Measurements from ENCODE around the gene RAD21L1.

The RAD21L1 gene

DNA sequence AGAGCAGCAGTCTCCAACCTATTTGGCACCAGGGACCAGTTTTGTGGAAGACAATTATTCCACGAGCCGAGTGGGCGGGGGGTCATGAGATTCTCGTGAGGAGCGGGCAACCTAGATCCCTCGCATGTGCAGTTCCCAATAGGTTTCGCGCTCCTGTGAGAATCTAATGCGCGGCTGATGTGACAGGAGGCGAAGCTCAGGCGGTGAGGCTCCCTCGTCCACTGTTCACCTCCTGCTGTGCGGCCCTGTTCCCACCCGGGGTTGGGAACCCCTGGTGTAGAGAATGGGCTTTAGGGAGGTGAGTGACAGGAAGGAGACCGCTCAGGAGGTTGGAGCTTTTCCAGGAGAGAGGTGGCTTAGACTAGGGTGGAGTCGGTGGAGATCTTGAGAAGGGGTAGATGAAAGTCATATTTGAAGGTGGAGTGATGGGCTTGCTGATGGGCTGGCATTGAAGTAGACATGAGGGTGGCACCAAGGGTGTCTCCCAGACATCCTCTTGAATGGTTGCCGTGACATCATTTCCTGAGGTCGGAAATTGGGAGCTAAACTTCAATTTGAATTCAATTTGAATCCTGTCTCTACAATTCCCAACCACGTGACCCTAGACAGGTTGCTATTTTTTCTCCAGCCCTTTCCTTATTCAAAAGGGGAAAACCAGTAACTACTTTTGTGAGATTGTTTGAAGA, 1.5 kb upstream of the RAD21L1 start:
- H3K4me2 ChIP-seq: no peak overlapping the region
- H2AFZ ChIP-seq (ENCODE audit: low read depth): no peak overlapping the region
- H3K4me3 ChIP-seq (IDR thresholded peaks at IDR 0.05; ENCODE audit: insufficient read depth, low read depth, low read length): no peak overlapping the region
- H3K27me3 ChIP-seq (ENCODE audit: insufficient read depth, low read depth): no peaks in the 10 kb centered on the region
- no peak overlapping the region for H3K27ac ChIP-seq
- no peaks in the 10 kb centered on the region for H3K36me3 ChIP-seq (ENCODE audit: insufficient read depth)
- H3K79me2 ChIP-seq (ENCODE audit: insufficient read depth, low read depth): no peaks in the 10 kb centered on the region
- H3K9ac ChIP-seq: no peak overlapping the region
- no peaks in the 10 kb centered on the region for H4K20me1 ChIP-seq (ENCODE audit: insufficient read depth)
- H3K4me1 ChIP-seq (ENCODE audit: low read depth, poor library complexity, severe bottlenecking): peaks cover 2% of the 10 kb centered on the region
- TF ChIP-seq, protein P1, sequence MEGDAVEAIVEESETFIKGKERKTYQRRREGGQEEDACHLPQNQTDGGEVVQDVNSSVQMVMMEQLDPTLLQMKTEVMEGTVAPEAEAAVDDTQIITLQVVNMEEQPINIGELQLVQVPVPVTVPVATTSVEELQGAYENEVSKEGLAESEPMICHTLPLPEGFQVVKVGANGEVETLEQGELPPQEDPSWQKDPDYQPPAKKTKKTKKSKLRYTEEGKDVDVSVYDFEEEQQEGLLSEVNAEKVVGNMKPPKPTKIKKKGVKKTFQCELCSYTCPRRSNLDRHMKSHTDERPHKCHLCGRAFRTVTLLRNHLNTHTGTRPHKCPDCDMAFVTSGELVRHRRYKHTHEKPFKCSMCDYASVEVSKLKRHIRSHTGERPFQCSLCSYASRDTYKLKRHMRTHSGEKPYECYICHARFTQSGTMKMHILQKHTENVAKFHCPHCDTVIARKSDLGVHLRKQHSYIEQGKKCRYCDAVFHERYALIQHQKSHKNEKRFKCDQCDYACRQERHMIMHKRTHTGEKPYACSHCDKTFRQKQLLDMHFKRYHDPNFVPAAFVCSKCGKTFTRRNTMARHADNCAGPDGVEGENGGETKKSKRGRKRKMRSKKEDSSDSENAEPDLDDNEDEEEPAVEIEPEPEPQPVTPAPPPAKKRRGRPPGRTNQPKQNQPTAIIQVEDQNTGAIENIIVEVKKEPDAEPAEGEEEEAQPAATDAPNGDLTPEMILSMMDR (conservative IDR thresholded peaks at IDR 0.05; ENCODE audit: low read depth, low read length): no peak

DNA sequence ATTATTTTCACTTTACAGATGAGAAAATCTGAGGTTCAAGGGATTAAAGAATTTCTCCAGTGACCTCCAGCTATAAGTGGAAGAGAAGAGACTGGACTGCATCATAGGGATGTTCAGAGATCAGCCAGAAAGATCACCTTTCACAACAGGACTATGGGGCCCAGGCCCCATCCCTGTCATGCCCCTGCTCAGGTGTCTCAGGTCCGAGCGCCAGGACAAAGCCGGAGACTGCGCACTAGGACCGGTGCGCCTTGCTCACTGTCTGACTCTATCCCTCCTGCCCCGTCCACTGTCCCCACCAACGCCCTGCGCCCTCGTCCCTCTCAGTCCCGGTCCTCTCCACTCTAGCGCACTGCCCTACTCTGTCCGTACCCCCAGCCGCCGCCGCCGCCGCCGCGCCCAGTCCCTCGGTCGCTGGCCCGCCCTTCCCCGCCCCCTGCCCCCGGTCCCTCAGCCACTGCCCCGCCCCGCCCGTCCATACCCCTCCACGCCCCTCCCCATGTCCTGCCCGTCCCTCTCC, 521 bp upstream of the RAD21L1 start:
- no peak overlapping the region for H3K4me3 ChIP-seq (IDR thresholded peaks at IDR 0.05; ENCODE audit: insufficient read depth, low read depth, low read length)
- H3K4me2 ChIP-seq: 0 out of 2 replicates have a peak overlapping the region, but pooled peaks have one; percentile 7
- no peaks in the 10 kb centered on the region for H3K36me3 ChIP-seq (ENCODE audit: insufficient read depth)
- no peaks in the 10 kb centered on the region for H3K79me2 ChIP-seq (ENCODE audit: insufficient read depth, low read depth)
- H4K20me1 ChIP-seq (ENCODE audit: insufficient read depth): no peaks in the 10 kb centered on the region
- no peak overlapping the region for H3K9ac ChIP-seq
- no peak overlapping the region for H3K27ac ChIP-seq
- H3K4me1 ChIP-seq (ENCODE audit: low read depth, poor library complexity, severe bottlenecking): peaks cover 2% of the 10 kb centered on the region
- peak overlapping the region; percentile 33; the same call in 1 of the 2 replicates for H2AFZ ChIP-seq (ENCODE audit: low read depth)
- H3K27me3 ChIP-seq (ENCODE audit: insufficient read depth, low read depth): no peaks in the 10 kb centered on the region
- TF ChIP-seq, protein P1 (conservative IDR thresholded peaks at IDR 0.05; ENCODE audit: low read depth, low read length): no peak

DNA sequence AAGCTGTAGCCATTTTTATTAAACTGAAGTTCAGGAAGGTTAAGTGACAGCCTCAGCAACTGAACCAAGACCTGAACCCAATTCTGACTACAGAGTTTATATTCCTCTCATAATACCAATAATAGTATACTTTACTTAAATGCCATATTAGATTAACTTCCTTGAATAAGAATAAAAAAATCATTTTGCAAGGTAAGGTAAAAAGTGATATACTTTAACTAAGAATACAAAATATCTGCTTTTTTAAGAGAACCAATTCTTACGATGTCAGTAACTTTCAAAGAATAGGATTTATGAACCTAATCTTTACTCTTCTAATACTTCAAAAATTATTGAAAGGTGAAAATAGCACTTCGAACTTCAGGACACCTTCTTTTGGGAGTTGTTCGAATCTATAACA, 3.7 kb downstream of the RAD21L1 start:
- Histone ChIP-seq H3K36me3 (ENCODE audit: insufficient read depth) (no peaks in the 10 kb centered on the region), H3K27me3 (ENCODE audit: insufficient read depth, low read depth) (no peaks in the 10 kb centered on the region), H3K79me2 (ENCODE audit: insufficient read depth, low read depth) (no peaks in the 10 kb centered on the region), H3K4me2 (no peak overlapping the region), H3K27ac (no peak overlapping the region), H3K9ac (no peak overlapping the region), H2AFZ (ENCODE audit: low read depth) (no peak overlapping the region), H3K4me3 (IDR thresholded peaks at IDR 0.05; ENCODE audit: insufficient read depth, low read depth, low read length) (no peak overlapping the region), H3K4me1 (ENCODE audit: low read depth, poor library complexity, severe bottlenecking) (peaks cover 2% of the 10 kb centered on the region), H4K20me1 (ENCODE audit: insufficient read depth) (no peaks in the 10 kb centered on the region)
- TF ChIP-seq, protein P1 (conservative IDR thresholded peaks at IDR 0.05; ENCODE audit: low read depth, low read length): no peak

DNA sequence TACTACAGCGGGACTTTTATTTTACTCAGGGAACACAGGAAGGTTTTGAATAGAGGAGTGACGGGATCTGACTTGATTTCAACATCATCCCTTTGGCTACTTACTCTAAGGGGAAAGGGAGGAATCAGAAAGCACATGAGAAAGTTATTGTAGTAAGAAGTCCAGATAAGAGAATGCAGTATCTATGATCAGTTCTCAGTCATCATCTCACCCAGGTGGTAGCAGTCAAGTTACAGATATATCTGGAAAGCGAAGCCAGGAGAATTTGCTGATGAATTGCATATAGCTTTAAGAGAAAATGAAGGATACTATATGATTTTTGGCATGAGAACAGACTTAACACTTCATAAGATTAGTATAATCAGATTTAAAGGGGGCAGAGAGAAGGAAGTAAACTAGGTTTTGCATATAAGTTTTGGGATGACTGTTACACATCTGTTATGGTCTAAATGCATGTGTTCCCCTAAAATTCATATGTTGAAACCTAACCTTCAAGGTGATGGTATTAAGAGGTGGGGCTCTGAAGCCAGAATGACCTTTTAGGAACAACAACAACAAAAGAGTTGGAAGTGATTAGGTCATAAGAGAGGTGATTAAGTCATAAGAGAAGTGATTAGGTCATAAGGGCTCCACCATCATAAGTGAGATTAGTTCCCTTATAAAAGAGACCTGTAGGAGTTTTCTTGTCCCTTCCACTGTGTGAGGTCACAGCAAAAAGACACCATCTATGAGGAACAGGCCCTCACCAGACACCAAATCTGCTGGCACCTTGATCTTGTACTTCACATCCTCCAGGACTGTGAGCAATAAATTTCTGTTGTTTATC, 6.7 kb downstream of the RAD21L1 start:
- Histone ChIP-seq H3K36me3 (ENCODE audit: insufficient read depth) (no peaks in the 10 kb centered on the region), H3K27me3 (ENCODE audit: insufficient read depth, low read depth) (no peaks in the 10 kb centered on the region), H3K4me2 (no peak overlapping the region), H2AFZ (ENCODE audit: low read depth) (no peak overlapping the region), H3K79me2 (ENCODE audit: insufficient read depth, low read depth) (no peaks in the 10 kb centered on the region), H3K4me1 (ENCODE audit: low read depth, poor library complexity, severe bottlenecking) (no peaks in the 10 kb centered on the region), H3K4me3 (IDR thresholded peaks at IDR 0.05; ENCODE audit: insufficient read depth, low read depth, low read length) (no peak overlapping the region), H3K9ac (no peak overlapping the region), H3K27ac (no peak overlapping the region), H4K20me1 (ENCODE audit: insufficient read depth) (no peaks in the 10 kb centered on the region)
- TF ChIP-seq, protein P1 (conservative IDR thresholded peaks at IDR 0.05; ENCODE audit: low read depth, low read length): no peak
